HG02678 (cell line): Measurements from ENCODE around the gene ATG13.
A peak's percentile ranks its signal among the peaks of the same experiment; 100 is the strongest.
"Not testable (repeated sequence)": the region's sequence is repeated elsewhere in the genome, so short reads cannot be mapped to it uniquely, and the experiment has no call there.

ENCODE experiments used
- ATAC-seq: cut with Tn5 transposase; IDR thresholded peaks from one replicate; pipeline ENCODE4 v1.9.1; 2021; ENCODE audit warnings: mild to moderate bottlenecking, moderate library complexity; ENCODE audit not compliant: unreplicated experiment

Gene ATG13

GRCh38 chr11:46617134-46617971 is at the start of gene ATG13, which contains the start of gene HARBI1:
TSS of gene ATG13 (plus strand) at chr11:46617553. CDS start at chr11:46644292, 26,739 bp downstream.
TSS of gene HARBI1 (minus strand) at chr11:46617227. CDS start at chr11:46616237, 990 bp downstream.
- peak; percentile 97 for ATAC-seq

- no peak for ATAC-seq
These were observed 46.5 kb upstream of the ATG13 start for GRCh38 chr11:46570790-46571398.

GRCh38 chr11:46574656-46575055 is 42.7 kb upstream of the ATG13 start:
- no peak for ATAC-seq

GRCh38 chr11:46577058-46577457 is 40.3 kb upstream of the ATG13 start:
- no peak for ATAC-seq

- no peak for ATAC-seq
These were observed 34.8 kb upstream of the ATG13 start for GRCh38 chr11:46582588-46582987.

GRCh38 chr11:46583513-46583912 is 33.8 kb upstream of the ATG13 start:
- ATAC-seq: not testable (repeated sequence)

- ATAC-seq: no peak
These were observed 29.2 kb upstream of the ATG13 start for GRCh38 chr11:46588131-46588530.

- no peak for ATAC-seq
These were observed 28.4 kb upstream of the ATG13 start for GRCh38 chr11:46588915-46589314.

- ATAC-seq: no peak
These were observed 26.4 kb upstream of the ATG13 start for GRCh38 chr11:46590740-46591605.

- peak; percentile 81 for ATAC-seq
These were observed 23.6 kb upstream of the ATG13 start, which contains the start of gene AMBRA1 for GRCh38 chr11:46593550-46594373. TSS of gene AMBRA1 (minus strand) at chr11:46594023. CDS start at chr11:46548380, 45,643 bp downstream.

- no peak for ATAC-seq
These were observed 23.0 kb upstream of the ATG13 start for GRCh38 chr11:46594374-46594700.

- ATAC-seq: no peak
These were observed 22.6 kb upstream of the ATG13 start for GRCh38 chr11:46594785-46595184.

- ATAC-seq: no peak
These were observed 20.2 kb upstream of the ATG13 start for GRCh38 chr11:46597155-46597554.

GRCh38 chr11:46597609-46598219 is 19.6 kb upstream of the ATG13 start:
- no peak for ATAC-seq

GRCh38 chr11:46599340-46600193 is 17.8 kb upstream of the ATG13 start:
- ATAC-seq: no peak

GRCh38 chr11:46600194-46600960 is 17.0 kb upstream of the ATG13 start:
- no peak for ATAC-seq

- ATAC-seq: no peak
These were observed 16.2 kb upstream of the ATG13 start for GRCh38 chr11:46601129-46601528.

GRCh38 chr11:46603704-46604308 is 13.5 kb upstream of the ATG13 start:
- no peak for ATAC-seq
